Kidney (tissue), 14 donors: Measurements from ENCODE around the gene FRMD4A. TPM values are rescaled to one million over a fixed set of nuclear protein-coding genes. Genes with fewer than 3 reads are reported as not detected.
A peak's percentile ranks its signal among the peaks of the same experiment; 100 is the strongest.

Experiments
- DNase-seq, 5 donors: peaks; one replicate each; pipeline ENCODE4 v3.0.0-alpha.2; 2013 to 2020
- FAIRE-seq: peaks from 2 replicates; lab custom pipeline; 2012; peaks lifted over from hg19 to GRCh38; lab: Jason Lieb, UNC
- H3K27ac ChIP-seq, 2 donors: one replicate each; pipeline ENCODE4 v1.7.0; 2013; ENCODE audit warnings: low read depth in 2 of 2, low read length in 2 of 2, inconsistent platforms in 1 of 2
- H3K27me3 ChIP-seq: one replicate; pipeline ENCODE4 v1.7.1; 2013; ENCODE audit warnings: low read length, inconsistent platforms; ENCODE audit not compliant: control insufficient read depth, insufficient read depth
- H3K36me3 ChIP-seq, 3 donors: one replicate each; pipeline versions ENCODE4 v1.7.0 to v1.7.1; 2013; ENCODE audit warnings: low read length in 3 of 3, control low read depth in 1 of 3, inconsistent platforms in 1 of 3; ENCODE audit not compliant: insufficient read depth in 3 of 3, control insufficient read depth in 2 of 3
- H3K4me1 ChIP-seq, 3 donors: one replicate each; pipeline versions ENCODE4 v1.7.0 to v1.7.1; 2013; ENCODE audit warnings: low read length in 3 of 3, inconsistent platforms in 1 of 3, low read depth in 1 of 3; ENCODE audit not compliant: control insufficient read depth in 2 of 3, insufficient read depth in 2 of 3
- H3K4me3 ChIP-seq, 3 donors: one replicate each; pipeline versions ENCODE4 v1.7.0 to v1.8.1; 2013; ENCODE audit warnings: low read length in 3 of 3, control low read depth in 1 of 3, inconsistent platforms in 1 of 3
- H3K9ac ChIP-seq, 3 donors: one replicate each; pipeline versions ENCODE4 v1.7.0 to v1.7.1; 2013; ENCODE audit warnings: low read length in 3 of 3, control low read depth in 1 of 3, inconsistent platforms in 1 of 3
- H3K9me3 ChIP-seq, 3 donors: one replicate each; pipeline versions ENCODE4 v1.7.0 to v1.7.1; 2013; ENCODE audit warnings: low read length in 3 of 3, control low read depth in 1 of 3, inconsistent platforms in 1 of 3; ENCODE audit not compliant: control insufficient read depth in 2 of 3, insufficient read depth in 1 of 3
- intact Hi-C: fragments of 100-400 bp; cut with DNase I; formaldehyde crosslinking; loops from one replicate; pipeline ENCODE4 v1.11.1; 2022
- polyA plus RNA-seq: library from polyadenylated mRNA; stranded (reverse); fragments of 350-450 nt; fragmentation: Illumina TruSeq; extraction: RNeasy Lipid Tissue Mini Kit (QIAGEN cat#74804); gene quantifications from one replicate; pipeline ENCODE4 v1.2.3, GENCODE V29; 2014; ENCODE audit warnings: low read depth, low replicate concordance; ENCODE audit not compliant: insufficient read depth
- total RNA-seq: library from RNA; stranded (reverse); fragmentation: NEBNext Ultra II Directional; extraction: Animal tissue kit (Norgen Biotek cat#: 25700); gene quantifications from one replicate; pipeline ENCODE4 v1.2.1, GENCODE V29; 2021
- TF ChIP-seq, protein P1 (sequence below): IDR thresholded peaks from 3 replicates; pipeline ENCODE4 v1.5.1; 2012; ENCODE audit warnings: mild to moderate bottlenecking, moderate library complexity, borderline replicate concordance; ENCODE audit not compliant: insufficient read depth; ENCODE audit errors: extremely low read depth
- donor health status: control.
- donor health status: control.
- donor health status: control.
- donor health status: control.
- donor health status: control.
- donor health status: DM: yes; HTN: yes; CAD: no.
- donor health status: Normal renal cell carcinoma (clear cell type).

Gene FRMD4A
- total and polyA plus RNA-seq, 2 donors from 2014 or later, result 16.0 to 68.2 TPM

- Histone ChIP-seq H3K27ac (peak overlapping the region in 1 of 2 donors; percentile 20), H3K27me3 (no peaks in the 10 kb centered on the region), H3K9me3 (no peaks in the 10 kb centered on the region), H3K4me3 (no peak overlapping the region), H3K36me3 (no peaks in the 10 kb centered on the region), H3K9ac (no peak overlapping the region), H3K4me1 (no peaks in the 10 kb centered on the region)
- TF ChIP-seq, protein P1, sequence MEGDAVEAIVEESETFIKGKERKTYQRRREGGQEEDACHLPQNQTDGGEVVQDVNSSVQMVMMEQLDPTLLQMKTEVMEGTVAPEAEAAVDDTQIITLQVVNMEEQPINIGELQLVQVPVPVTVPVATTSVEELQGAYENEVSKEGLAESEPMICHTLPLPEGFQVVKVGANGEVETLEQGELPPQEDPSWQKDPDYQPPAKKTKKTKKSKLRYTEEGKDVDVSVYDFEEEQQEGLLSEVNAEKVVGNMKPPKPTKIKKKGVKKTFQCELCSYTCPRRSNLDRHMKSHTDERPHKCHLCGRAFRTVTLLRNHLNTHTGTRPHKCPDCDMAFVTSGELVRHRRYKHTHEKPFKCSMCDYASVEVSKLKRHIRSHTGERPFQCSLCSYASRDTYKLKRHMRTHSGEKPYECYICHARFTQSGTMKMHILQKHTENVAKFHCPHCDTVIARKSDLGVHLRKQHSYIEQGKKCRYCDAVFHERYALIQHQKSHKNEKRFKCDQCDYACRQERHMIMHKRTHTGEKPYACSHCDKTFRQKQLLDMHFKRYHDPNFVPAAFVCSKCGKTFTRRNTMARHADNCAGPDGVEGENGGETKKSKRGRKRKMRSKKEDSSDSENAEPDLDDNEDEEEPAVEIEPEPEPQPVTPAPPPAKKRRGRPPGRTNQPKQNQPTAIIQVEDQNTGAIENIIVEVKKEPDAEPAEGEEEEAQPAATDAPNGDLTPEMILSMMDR, result no peak
- DNase-seq, result no peak
- intact Hi-C loops, result no loop called here
- no peak for FAIRE-seq
These were observed 370.1 kb downstream of the FRMD4A start for GRCh38 chr10:13960603-13961002.

DNA sequence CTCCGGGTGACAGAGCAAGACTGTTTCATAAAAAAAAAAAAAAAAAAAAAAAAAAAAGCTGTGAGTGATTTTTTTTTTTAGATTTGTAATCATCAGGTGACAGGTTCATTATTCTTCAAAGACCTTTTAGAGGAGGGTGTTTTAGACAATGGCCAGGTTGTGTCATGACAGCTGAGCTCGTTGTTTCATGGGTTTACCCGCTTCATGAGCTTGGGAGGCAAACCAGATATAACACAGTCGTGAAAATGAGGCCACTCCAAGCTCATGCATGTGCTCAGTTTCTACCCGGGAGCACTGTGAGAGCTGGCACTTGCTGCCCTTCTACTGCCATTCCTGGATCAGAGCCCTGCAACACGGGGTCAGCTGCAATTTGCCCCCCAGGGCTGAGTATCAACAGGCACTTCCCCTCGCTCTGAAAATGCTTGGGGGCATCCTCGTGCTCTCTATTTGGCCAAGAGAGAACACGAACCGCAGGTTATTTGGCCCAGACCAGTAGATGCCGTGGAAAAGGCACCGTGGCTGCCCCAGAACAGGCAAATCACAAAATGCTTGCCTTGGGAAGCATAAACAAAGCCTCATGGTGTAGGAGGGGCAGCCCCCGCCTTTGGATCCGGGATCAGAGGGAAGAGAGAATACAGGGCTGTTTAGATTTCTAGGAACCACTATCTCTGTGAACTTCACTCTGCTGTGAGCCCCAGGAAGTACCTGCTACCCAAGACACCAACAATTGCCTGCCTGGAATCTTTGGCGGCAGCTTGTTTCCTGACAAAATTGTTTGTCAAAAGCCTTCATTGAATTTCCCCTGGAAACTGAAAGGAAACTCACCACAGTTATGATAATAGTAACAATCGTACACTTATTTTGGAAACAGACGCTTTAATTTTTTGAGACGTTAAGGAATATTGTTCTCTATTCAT lies 371.0 kb downstream of the FRMD4A start:
- FAIRE-seq (no peak), DNase-seq (no peak)
- no peaks in the 10 kb centered on the region for H3K4me1 ChIP-seq
- H3K27me3 ChIP-seq, result no peaks in the 10 kb centered on the region
- intact Hi-C loops, result no loop called here
- H3K9me3 ChIP-seq, result no peaks in the 10 kb centered on the region
- peak overlapping the region in 1 of 2 donors; percentile 28 for H3K27ac ChIP-seq
- TF ChIP-seq, protein P1, result no peak
- no peak overlapping the region for H3K4me3 ChIP-seq
- no peaks in the 10 kb centered on the region for H3K36me3 ChIP-seq
- H3K9ac ChIP-seq, result no peak overlapping the region

DNA sequence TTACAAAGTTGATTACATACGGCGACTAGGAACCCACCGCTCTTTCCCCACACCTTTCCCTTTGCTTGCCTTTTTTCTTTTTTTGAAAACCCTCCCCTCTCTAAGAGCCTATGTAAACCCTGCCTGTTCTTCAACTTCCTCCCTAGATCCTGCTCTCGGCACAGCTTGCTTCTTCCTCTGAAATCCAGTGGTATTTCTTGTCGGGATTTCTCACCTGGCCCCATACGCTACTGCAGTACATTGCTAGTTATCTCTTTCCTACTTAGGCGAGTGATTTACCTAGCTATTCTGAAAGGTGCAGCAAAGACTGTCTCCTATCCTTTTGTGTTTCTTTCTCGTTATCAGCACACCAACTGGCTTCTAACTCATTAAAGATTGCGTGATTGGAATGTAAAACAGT lies 372.9 kb downstream of the FRMD4A start:
- Histone ChIP-seq H3K9me3 (no peaks in the 10 kb centered on the region), H3K27me3 (no peaks in the 10 kb centered on the region), H3K4me1 (no peaks in the 10 kb centered on the region), H3K4me3 (no peak overlapping the region), H3K9ac (no peak overlapping the region), H3K27ac (no peak overlapping the region), H3K36me3 (no peaks in the 10 kb centered on the region)
- TF ChIP-seq, protein P1, result no peak
- intact Hi-C loops, result no loop called here
- DNase-seq (no peak), FAIRE-seq (no peak)
